ENCODE data around the gene DPYSL4.

DNA sequence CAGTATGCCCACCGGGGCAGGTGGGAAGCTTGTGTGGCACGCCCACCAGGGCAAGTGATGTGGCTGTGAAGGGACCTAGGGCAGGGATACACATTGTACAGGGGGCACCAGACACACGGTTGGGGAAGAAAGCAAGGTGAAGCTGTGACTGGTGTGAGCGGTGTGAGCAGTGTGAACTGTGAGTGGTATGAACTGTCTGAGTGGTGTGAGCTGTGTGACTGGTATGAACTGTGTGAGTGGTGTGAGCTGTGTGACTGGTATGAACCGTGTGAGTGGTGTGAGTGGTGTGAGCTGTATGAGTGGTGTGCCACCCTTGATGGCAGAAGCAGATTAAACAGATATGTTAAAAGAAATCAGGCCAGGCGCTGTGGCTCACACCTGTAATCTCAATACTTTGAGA lies 48.1 kb downstream of the DPYSL4 start:
- TF ChIP-seq, protein P1, sequence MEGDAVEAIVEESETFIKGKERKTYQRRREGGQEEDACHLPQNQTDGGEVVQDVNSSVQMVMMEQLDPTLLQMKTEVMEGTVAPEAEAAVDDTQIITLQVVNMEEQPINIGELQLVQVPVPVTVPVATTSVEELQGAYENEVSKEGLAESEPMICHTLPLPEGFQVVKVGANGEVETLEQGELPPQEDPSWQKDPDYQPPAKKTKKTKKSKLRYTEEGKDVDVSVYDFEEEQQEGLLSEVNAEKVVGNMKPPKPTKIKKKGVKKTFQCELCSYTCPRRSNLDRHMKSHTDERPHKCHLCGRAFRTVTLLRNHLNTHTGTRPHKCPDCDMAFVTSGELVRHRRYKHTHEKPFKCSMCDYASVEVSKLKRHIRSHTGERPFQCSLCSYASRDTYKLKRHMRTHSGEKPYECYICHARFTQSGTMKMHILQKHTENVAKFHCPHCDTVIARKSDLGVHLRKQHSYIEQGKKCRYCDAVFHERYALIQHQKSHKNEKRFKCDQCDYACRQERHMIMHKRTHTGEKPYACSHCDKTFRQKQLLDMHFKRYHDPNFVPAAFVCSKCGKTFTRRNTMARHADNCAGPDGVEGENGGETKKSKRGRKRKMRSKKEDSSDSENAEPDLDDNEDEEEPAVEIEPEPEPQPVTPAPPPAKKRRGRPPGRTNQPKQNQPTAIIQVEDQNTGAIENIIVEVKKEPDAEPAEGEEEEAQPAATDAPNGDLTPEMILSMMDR (IDR thresholded peaks at IDR 0.05): no peak
- no peak for TF ChIP-seq POLR2A (IDR thresholded peaks at IDR 0.05)

Data from testis (tissue), 2 donors.